Measurements from ENCODE around the gene CFAP46.

- TF ChIP-seq CTCF (IDR thresholded peaks at IDR 0.05) (no peak), POLR2A (IDR thresholded peaks at IDR 0.05) (no peak)
These were observed 165.5 kb downstream of the CFAP46 start for GRCh38 chr10:132776821-132777220.

Measured in adrenal gland (tissue), 5 donors.